ENCODE measurements around the gene RAB1B. TPM values are rescaled to one million over a fixed set of nuclear protein-coding genes. Genes with fewer than 3 reads are reported as not detected.
A peak's percentile ranks its signal among the peaks of the same experiment; 100 is the strongest.

RAB1B gene
- total and polyA plus RNA-seq, 2 donors (not counting 1 experiment from before 2014, with no cell fraction given) = 77.1 to 77.8 TPM

DNA sequence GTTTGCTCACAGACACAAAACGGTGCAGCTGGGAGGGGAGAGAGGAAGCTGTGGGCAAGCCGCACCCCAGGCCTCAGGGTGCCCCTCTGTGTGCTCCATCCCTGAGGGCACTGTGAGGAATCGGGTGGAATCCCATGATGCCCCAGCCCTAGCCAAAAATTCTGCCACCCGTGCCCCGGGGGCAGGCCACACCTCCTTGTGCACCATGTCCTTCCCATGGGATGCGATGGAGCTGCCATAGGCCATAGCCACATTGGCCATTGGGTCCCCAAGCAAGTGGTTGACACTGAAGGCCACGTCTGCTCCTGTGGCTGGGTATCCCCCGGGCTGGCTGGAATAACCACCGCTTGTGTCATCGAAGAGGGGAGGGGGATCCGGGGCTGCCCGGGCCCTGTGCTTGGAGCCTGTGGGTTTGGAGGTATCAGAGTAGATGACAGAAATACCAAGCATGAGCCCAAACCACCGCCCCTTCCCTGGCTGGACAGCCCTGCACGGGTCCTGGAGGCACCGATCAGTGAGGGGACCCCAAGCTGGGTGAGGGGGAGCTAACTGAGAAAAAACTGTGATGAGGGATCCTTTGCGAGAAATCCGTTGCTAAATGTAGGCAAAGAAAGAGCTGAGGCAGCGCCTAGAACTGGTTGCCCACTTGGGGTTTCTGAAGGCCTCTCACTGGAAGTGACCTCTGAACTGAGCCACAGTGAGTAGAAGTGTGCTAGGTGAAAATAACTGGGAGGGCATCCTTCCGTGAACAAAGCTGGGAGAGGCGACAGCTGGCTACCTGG lies 19.6 kb downstream of the RAB1B start:
- 52% methylated on average over 20 of the region's 20 CpGs for WGBS (ENCODE audit: insufficient coverage)
- H3K79me2 ChIP-seq (ENCODE audit: control insufficient read depth, insufficient read depth, low read length) = peaks cover 35% of the 10 kb centered on the region
- H4K20me1 ChIP-seq (ENCODE audit: control insufficient read depth, insufficient read depth, low read length, poor library complexity, severe bottlenecking) = peaks cover 26% of the 10 kb centered on the region
- peak overlapping the region; percentile 94 for H3K4me2 ChIP-seq (replicated peaks; ENCODE audit: low read depth, low read length, poor library complexity, severe bottlenecking)
- H3K27ac Mint-ChIP-seq = peak overlapping the region; percentile 77
- POLR2A ChIA-PET = interaction anchor here (0.6 to 1.8 kb wide), 3 partner anchors 20 to 1175 kb away, joined by 5 to 13 read pairs (median 7); partner anchors contain the start of gene RAB1B
- peaks cover 0 to 13% of the 10 kb centered on the region in 2 experiments for H3K36me3 ChIP-seq (replicated peaks in 1 of 2; ENCODE audit: control extremely low read depth in 1 of 2, control insufficient read depth in 1 of 2, extremely low read depth in 1 of 2, insufficient read depth in 2 of 2, low read length in 1 of 2)
- peaks cover 35 to 45% of the 10 kb centered on the region in 2 donors for H3K4me1 ChIP-seq (ENCODE audit: control insufficient read depth in 2 of 2, insufficient read depth in 2 of 2, low read length in 2 of 2)
- H3K9me3 ChIP-seq (ENCODE audit: control extremely low read depth in 1 of 3, control insufficient read depth in 2 of 3, insufficient read depth in 1 of 3, low read length in 2 of 3) = peaks cover 0 to 4% (median 0%) of the 10 kb centered on the region in 3 donors
- H3K4me3 Mint-ChIP-seq = peak overlapping the region; percentile 95
- H3K9me3 Mint-ChIP-seq (ENCODE audit: insufficient read depth) = no peaks in the 10 kb centered on the region
- TF ChIP-seq, protein P1, sequence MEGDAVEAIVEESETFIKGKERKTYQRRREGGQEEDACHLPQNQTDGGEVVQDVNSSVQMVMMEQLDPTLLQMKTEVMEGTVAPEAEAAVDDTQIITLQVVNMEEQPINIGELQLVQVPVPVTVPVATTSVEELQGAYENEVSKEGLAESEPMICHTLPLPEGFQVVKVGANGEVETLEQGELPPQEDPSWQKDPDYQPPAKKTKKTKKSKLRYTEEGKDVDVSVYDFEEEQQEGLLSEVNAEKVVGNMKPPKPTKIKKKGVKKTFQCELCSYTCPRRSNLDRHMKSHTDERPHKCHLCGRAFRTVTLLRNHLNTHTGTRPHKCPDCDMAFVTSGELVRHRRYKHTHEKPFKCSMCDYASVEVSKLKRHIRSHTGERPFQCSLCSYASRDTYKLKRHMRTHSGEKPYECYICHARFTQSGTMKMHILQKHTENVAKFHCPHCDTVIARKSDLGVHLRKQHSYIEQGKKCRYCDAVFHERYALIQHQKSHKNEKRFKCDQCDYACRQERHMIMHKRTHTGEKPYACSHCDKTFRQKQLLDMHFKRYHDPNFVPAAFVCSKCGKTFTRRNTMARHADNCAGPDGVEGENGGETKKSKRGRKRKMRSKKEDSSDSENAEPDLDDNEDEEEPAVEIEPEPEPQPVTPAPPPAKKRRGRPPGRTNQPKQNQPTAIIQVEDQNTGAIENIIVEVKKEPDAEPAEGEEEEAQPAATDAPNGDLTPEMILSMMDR (IDR thresholded peaks at IDR 0.05) = no peak
- no peak for TF ChIP-seq EZH2 (IDR thresholded peaks at IDR 0.05; ENCODE audit: borderline replicate concordance, insufficient read depth, low read depth, low read length, poor library complexity, severe bottlenecking)
- peak overlapping the region; percentile 65 to 88 for H3K27ac ChIP-seq (ENCODE audit: low read length in 2 of 2)
- peaks cover 2 to 25% (median 13%) of the 10 kb centered on the region in 4 experiments for H3K27me3 ChIP-seq (replicated peaks in 1 of 4; ENCODE audit: control extremely low read depth in 1 of 4, control insufficient read depth in 3 of 4, insufficient read depth in 4 of 4, low read length in 3 of 4)
- no peak for DNase-seq
- H3K4me1 Mint-ChIP-seq = peaks cover 40% of the 10 kb centered on the region
- H2AFZ ChIP-seq (ENCODE audit: insufficient read depth, low read depth, low read length, poor library complexity, severe bottlenecking) = peak overlapping the region; percentile 81
- H3K27me3 Mint-ChIP-seq = peaks cover 6% of the 10 kb centered on the region
- peak overlapping the region; percentile 95 for H3K9ac ChIP-seq (ENCODE audit: low read length)
- no peak for ATAC-seq (ENCODE audit: low read depth)
- intact Hi-C loops (cut with micrococcal nuclease) = loop anchor here (5.0 kb wide), 1 partner anchor 84 kb away; the partner anchor contains the start of gene SLC29A2
- peak overlapping the region; percentile 53 to 92 (median 77) for H3K4me3 ChIP-seq (ENCODE audit: control extremely low read depth in 1 of 5, extremely low read depth in 1 of 5, insufficient read depth in 1 of 5, low read depth in 2 of 5, low read length in 4 of 5)
- CTCF ChIA-PET = interaction anchor here (0.6 to 2.3 kb wide), 9 partner anchors 17 to 168 kb away, joined by 3 to 13 read pairs (median 4); partner anchors contain the start of gene RAB1B

Measured in B cell (primary cell).